ENCODE data around the gene HTR6.

DNA sequence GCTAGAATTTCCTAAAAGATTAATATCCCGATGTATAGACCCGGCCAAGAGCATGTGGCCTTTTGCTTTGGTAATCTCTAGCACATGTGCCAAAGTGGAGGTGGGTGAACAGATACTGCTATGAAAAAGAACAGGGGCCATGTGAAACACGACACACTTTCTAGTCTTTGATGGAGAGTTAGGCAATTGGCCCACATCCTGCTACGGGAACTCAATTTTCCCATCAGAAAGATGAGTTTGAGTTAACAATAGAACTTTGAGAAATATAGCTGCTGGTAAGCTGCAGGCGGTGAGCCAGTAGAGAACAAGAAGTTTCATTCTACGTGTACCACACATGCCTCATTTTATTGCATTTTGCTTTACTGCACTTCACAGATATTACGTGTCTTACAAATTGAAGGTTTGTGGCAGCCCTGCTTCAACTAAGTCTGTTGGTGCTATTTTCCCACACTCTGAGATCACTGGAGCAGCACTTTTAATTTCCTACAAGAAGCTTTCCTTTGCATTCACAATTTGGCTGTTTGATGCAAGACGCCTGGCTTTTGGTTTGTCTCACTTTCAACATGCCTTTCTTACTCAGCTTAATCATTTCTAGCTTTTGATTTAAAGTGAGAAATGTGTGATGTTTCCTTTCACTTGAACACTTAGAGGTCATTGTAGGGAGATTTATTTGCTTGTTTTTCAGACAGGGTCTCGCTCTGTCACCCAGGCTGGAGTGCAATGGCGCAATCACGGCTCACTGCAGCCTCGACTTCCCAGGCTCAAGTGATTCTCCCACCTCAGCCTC is 46.3 kb downstream of the HTR6 start:
- TF ChIP-seq, protein P1, sequence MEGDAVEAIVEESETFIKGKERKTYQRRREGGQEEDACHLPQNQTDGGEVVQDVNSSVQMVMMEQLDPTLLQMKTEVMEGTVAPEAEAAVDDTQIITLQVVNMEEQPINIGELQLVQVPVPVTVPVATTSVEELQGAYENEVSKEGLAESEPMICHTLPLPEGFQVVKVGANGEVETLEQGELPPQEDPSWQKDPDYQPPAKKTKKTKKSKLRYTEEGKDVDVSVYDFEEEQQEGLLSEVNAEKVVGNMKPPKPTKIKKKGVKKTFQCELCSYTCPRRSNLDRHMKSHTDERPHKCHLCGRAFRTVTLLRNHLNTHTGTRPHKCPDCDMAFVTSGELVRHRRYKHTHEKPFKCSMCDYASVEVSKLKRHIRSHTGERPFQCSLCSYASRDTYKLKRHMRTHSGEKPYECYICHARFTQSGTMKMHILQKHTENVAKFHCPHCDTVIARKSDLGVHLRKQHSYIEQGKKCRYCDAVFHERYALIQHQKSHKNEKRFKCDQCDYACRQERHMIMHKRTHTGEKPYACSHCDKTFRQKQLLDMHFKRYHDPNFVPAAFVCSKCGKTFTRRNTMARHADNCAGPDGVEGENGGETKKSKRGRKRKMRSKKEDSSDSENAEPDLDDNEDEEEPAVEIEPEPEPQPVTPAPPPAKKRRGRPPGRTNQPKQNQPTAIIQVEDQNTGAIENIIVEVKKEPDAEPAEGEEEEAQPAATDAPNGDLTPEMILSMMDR (IDR thresholded peaks at IDR 0.05 in 2 of 3, conservative IDR thresholded peaks at IDR 0.05 in 1 of 3; ENCODE audit: borderline replicate concordance in 1 of 3, insufficient read depth in 1 of 3, low read depth in 2 of 3, low read length in 2 of 3): no peak
- TF ChIP-seq EGR1 (IDR thresholded peaks at IDR 0.05; ENCODE audit: low read depth) (no peak), SP1 (IDR thresholded peaks at IDR 0.05; ENCODE audit: low read depth) (no peak), EZH2 (IDR thresholded peaks at IDR 0.05) (no peak), RAD21 (IDR thresholded peaks at IDR 0.05; ENCODE audit: low read depth) (no peak), YY1 (IDR thresholded peaks at IDR 0.05; ENCODE audit: extremely low read depth, insufficient replicate concordance, low read depth, low read length) (no peak), SIN3A (IDR thresholded peaks at IDR 0.05; ENCODE audit: low read depth) (no peak), ZNF274 (IDR thresholded peaks at IDR 0.05; ENCODE audit: low read depth, low read length) (no peak), EZH2phosphoT487 (IDR thresholded peaks at IDR 0.05; ENCODE audit: borderline replicate concordance) (no peak)
- TF ChIP-seq, protein P2, sequence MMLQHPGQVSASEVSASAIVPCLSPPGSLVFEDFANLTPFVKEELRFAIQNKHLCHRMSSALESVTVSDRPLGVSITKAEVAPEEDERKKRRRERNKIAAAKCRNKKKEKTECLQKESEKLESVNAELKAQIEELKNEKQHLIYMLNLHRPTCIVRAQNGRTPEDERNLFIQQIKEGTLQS (IDR thresholded peaks at IDR 0.05): no peak
